Mesenchymal stem cell (in vitro differentiated cells and primary cell): ENCODE data around the gene COL6A1.

Source experiments
- DNase-seq: peaks from one replicate; pipeline ENCODE4 v3.0.0-alpha.2; 2013
- H2AFZ ChIP-seq: one replicate; pipeline ENCODE4 v1.6.1; 2013; ENCODE audit warnings: low read depth, mild to moderate bottlenecking, control low read depth, inconsistent platforms, low read length, moderate library complexity
- H2AK5ac ChIP-seq: 2 replicates; pipeline ENCODE4 v1.6.1; 2013; ENCODE audit warnings: low read length, moderate library complexity, mild to moderate bottlenecking, inconsistent platforms; ENCODE audit not compliant: severe bottlenecking
- H2BK120ac ChIP-seq: one replicate; pipeline ENCODE4 v1.6.1; 2013; ENCODE audit warnings: low read depth, mild to moderate bottlenecking, inconsistent platforms, low read length, moderate library complexity
- H2BK12ac ChIP-seq, 2 experiments: one replicate each; pipeline ENCODE4 v1.6.1; 2013; ENCODE audit warnings: inconsistent platforms in 2 of 2, low read length in 2 of 2, mild to moderate bottlenecking in 2 of 2, moderate library complexity in 2 of 2, control low read depth in 1 of 2
- H2BK15ac ChIP-seq: one replicate; pipeline ENCODE4 v1.6.1; 2013; ENCODE audit warnings: mild to moderate bottlenecking, low read depth, inconsistent platforms; ENCODE audit not compliant: poor library complexity, severe bottlenecking
- H2BK5ac ChIP-seq: 2 replicates; pipeline ENCODE4 v1.6.1; 2013; ENCODE audit warnings: low read depth, mild to moderate bottlenecking, low read length, control low read depth, inconsistent platforms; ENCODE audit not compliant: poor library complexity, severe bottlenecking
- H3K14ac ChIP-seq, 2 experiments: one replicate each; pipeline ENCODE4 v1.6.1; 2013; ENCODE audit warnings: inconsistent platforms in 2 of 2, low read length in 2 of 2, control low read depth in 1 of 2, mild to moderate bottlenecking in 1 of 2, moderate library complexity in 1 of 2
- H3K18ac ChIP-seq, 2 experiments: one replicate each; pipeline ENCODE4 v1.6.1; 2013; ENCODE audit warnings: inconsistent platforms in 2 of 2, low read length in 2 of 2, control low read depth in 1 of 2, low read depth in 1 of 2, mild to moderate bottlenecking in 1 of 2
- H3K23ac ChIP-seq, 2 experiments: one replicate each; pipeline ENCODE4 v1.6.1; 2013; ENCODE audit warnings: inconsistent platforms in 2 of 2, low read length in 2 of 2, mild to moderate bottlenecking in 2 of 2, moderate library complexity in 2 of 2, control low read depth in 1 of 2
- H3K27ac ChIP-seq: 2 replicates; pipeline ENCODE4 v1.5.1; 2013; ENCODE audit warnings: mild to moderate bottlenecking, moderate library complexity, low read length, control low read depth, inconsistent platforms; ENCODE audit not compliant: poor library complexity, severe bottlenecking
- H3K27me3 ChIP-seq, 2 experiments: 2 replicates each; pipeline versions ENCODE4 v1.6.1 to v1.7.0; 2013; ENCODE audit warnings: low read length in 2 of 2, mild to moderate bottlenecking in 2 of 2, moderate library complexity in 2 of 2, control low read depth in 1 of 2, inconsistent platforms in 1 of 2; ENCODE audit not compliant: control insufficient read depth in 1 of 2, insufficient read depth in 1 of 2
- H3K36me3 ChIP-seq, 2 experiments: 2 replicates each; pipeline versions ENCODE4 v1.6.1 to v1.7.0; 2013; ENCODE audit warnings: low read length in 2 of 2, control low read depth in 1 of 2, inconsistent platforms in 1 of 2, low read depth in 1 of 2, mild to moderate bottlenecking in 1 of 2; ENCODE audit not compliant: insufficient read depth in 2 of 2, control insufficient read depth in 1 of 2
- H3K4ac ChIP-seq, 2 experiments: one replicate each; pipeline ENCODE4 v1.6.1; 2013; ENCODE audit warnings: inconsistent platforms in 2 of 2, low read length in 2 of 2, mild to moderate bottlenecking in 2 of 2, moderate library complexity in 2 of 2, control low read depth in 1 of 2, low read depth in 1 of 2
- H3K4me1 ChIP-seq: 2 replicates; pipeline ENCODE4 v1.6.1; 2013; ENCODE audit warnings: low read depth, low read length, control low read depth; ENCODE audit not compliant: control insufficient read depth, insufficient read depth
- H3K4me2 ChIP-seq: 2 replicates; pipeline ENCODE4 v1.6.1; 2013; ENCODE audit warnings: low read length, mild to moderate bottlenecking, inconsistent platforms; ENCODE audit not compliant: poor library complexity, severe bottlenecking
- H3K4me3 ChIP-seq, 2 experiments: 2 replicates each; pipeline versions ENCODE4 v1.5.1 to v1.7.0; 2013; ENCODE audit warnings: low read length in 2 of 2, mild to moderate bottlenecking in 2 of 2, control low read depth in 1 of 2, low read depth in 1 of 2; ENCODE audit not compliant: insufficient read depth in 1 of 2
- H3K79me1 ChIP-seq: replicated peaks from 2 replicates; pipeline ENCODE4 v1.6.1; 2013; ENCODE audit warnings: mild to moderate bottlenecking, control low read depth, low read length, inconsistent platforms; ENCODE audit not compliant: poor library complexity, severe bottlenecking
- H3K9ac ChIP-seq: 2 replicates; pipeline ENCODE4 v1.7.0; 2013; ENCODE audit warnings: mild to moderate bottlenecking, low read length, moderate library complexity
- H3K9me3 ChIP-seq: 2 replicates; pipeline ENCODE4 v1.7.0; 2013; ENCODE audit warnings: mild to moderate bottlenecking, low read length; ENCODE audit not compliant: control insufficient read depth
- H4K8ac ChIP-seq: one replicate; pipeline ENCODE4 v1.6.1; 2013; ENCODE audit warnings: inconsistent platforms, mild to moderate bottlenecking, low read length, moderate library complexity
- H4K91ac ChIP-seq: one replicate; pipeline ENCODE4 v1.6.1; 2013; ENCODE audit warnings: mild to moderate bottlenecking, low read length, inconsistent platforms
- WGBS: methylation state at CpG from one replicate; pipeline ENCODE4 v1.1.7; 2013; ENCODE audit warnings: mixed read lengths; 5-methylcytosine and 5-hydroxymethylcytosine counted together

Gene COL6A1

GRCh38 chr21:45954261-45954660 is 27.3 kb upstream of the COL6A1 start:
- Histone ChIP-seq H2BK120ac (no peak overlapping the region), H2BK15ac (no peak overlapping the region), H3K18ac (no peak overlapping the region), H3K9me3 (no peaks in the 10 kb centered on the region), H3K4me1 (peaks cover 12% of the 10 kb centered on the region), H3K36me3 (no peaks in the 10 kb centered on the region), H3K27ac (no peak overlapping the region), H3K14ac (no peak overlapping the region), H3K9ac (peak overlapping the region; percentile 88), H3K4ac (no peak overlapping the region), H4K91ac (no peak overlapping the region), H3K4me3 (peak overlapping the region in 1 of 2 experiments; percentile 32), H2BK5ac (no peak overlapping the region), H3K79me1 (no peaks in the 10 kb centered on the region), H2AK5ac (no peak overlapping the region), H2BK12ac (no peak overlapping the region), H3K27me3 (peaks cover 0 to 4% of the 10 kb centered on the region in 2 experiments), H3K23ac (no peak overlapping the region), H3K4me2 (no peak overlapping the region), H2AFZ (no peak overlapping the region), H4K8ac (no peak overlapping the region)
- 41% methylated on average over 12 of the region's 12 CpGs for WGBS
- DNase-seq: peak; percentile 36

GRCh38 chr21:45954921-45955320 is 26.6 kb upstream of the COL6A1 start:
- Histone ChIP-seq H4K91ac (no peak overlapping the region), H4K8ac (no peak overlapping the region), H3K14ac (no peak overlapping the region), H3K36me3 (no peaks in the 10 kb centered on the region), H3K9me3 (no peaks in the 10 kb centered on the region), H2BK5ac (no peak overlapping the region), H3K23ac (no peak overlapping the region), H3K18ac (no peak overlapping the region), H2BK120ac (no peak overlapping the region), H3K4me3 (no peak overlapping the region), H2AFZ (no peak overlapping the region), H3K27ac (no peak overlapping the region), H3K4ac (no peak overlapping the region), H3K79me1 (no peaks in the 10 kb centered on the region), H3K4me2 (no peak overlapping the region), H2BK12ac (no peak overlapping the region), H3K9ac (peak overlapping the region; percentile 88), H3K4me1 (peaks cover 10% of the 10 kb centered on the region), H2AK5ac (no peak overlapping the region), H3K27me3 (peaks cover 0 to 7% of the 10 kb centered on the region in 2 experiments), H2BK15ac (no peak overlapping the region)
- DNase-seq: no peak
- WGBS: 96% methylated on average over 6 of the region's 6 CpGs

- H3K14ac ChIP-seq: no peak overlapping the region
- no peak overlapping the region for H2AK5ac ChIP-seq
- no peak overlapping the region for H3K23ac ChIP-seq
- no peaks in the 10 kb centered on the region for H3K9me3 ChIP-seq
- peaks cover 0 to 7% of the 10 kb centered on the region in 2 experiments for H3K27me3 ChIP-seq
- H4K91ac ChIP-seq: no peak overlapping the region
- H3K27ac ChIP-seq: no peak overlapping the region
- no peaks in the 10 kb centered on the region for H3K36me3 ChIP-seq
- no peak overlapping the region for H3K18ac ChIP-seq
- no peak overlapping the region for H3K4me2 ChIP-seq
- H3K79me1 ChIP-seq: no peaks in the 10 kb centered on the region
- no peak overlapping the region for H2BK5ac ChIP-seq
- no peak overlapping the region for H2AFZ ChIP-seq
- H2BK120ac ChIP-seq: no peak overlapping the region
- WGBS: 96% methylated on average over 2 of the region's 4 CpGs
- H2BK15ac ChIP-seq: no peak overlapping the region
- H3K9ac ChIP-seq: peak overlapping the region; percentile 80
- H3K4me3 ChIP-seq: peak overlapping the region in 1 of 2 experiments; percentile 35
- H4K8ac ChIP-seq: no peak overlapping the region
- no peak for DNase-seq
- H3K4me1 ChIP-seq: peaks cover 3% of the 10 kb centered on the region
- H3K4ac ChIP-seq: no peak overlapping the region
- no peak overlapping the region for H2BK12ac ChIP-seq
These were observed 24.0 kb upstream of the COL6A1 start for GRCh38 chr21:45957551-45957950.

- WGBS: 75% methylated on average over 7 of the region's 7 CpGs
- Histone ChIP-seq H3K4ac (no peak overlapping the region), H2AFZ (no peak overlapping the region)
These were observed 23.5 kb upstream of the COL6A1 start for GRCh38 chr21:45957981-45958600.

More at GRCh38 chr21:45957981-45958600, 23.5 kb upstream of the COL6A1 start:
- Histone ChIP-seq H2BK120ac (no peak overlapping the region), H3K4me2 (no peak overlapping the region), H3K4me3 (peak overlapping the region in 1 of 2 experiments; percentile 45), H3K18ac (no peak overlapping the region), H3K36me3 (no peaks in the 10 kb centered on the region), H3K27me3 (peaks cover 0 to 7% of the 10 kb centered on the region in 2 experiments), H2BK15ac (no peak overlapping the region), H4K91ac (no peak overlapping the region), H2BK12ac (no peak overlapping the region), H3K9me3 (no peaks in the 10 kb centered on the region), H3K14ac (no peak overlapping the region), H3K23ac (no peak overlapping the region), H3K9ac (peak overlapping the region; percentile 80), H4K8ac (no peak overlapping the region), H3K27ac (no peak overlapping the region), H3K79me1 (no peaks in the 10 kb centered on the region), H2BK5ac (no peak overlapping the region), H2AK5ac (no peak overlapping the region), H3K4me1 (peaks cover 3% of the 10 kb centered on the region)
- no peak for DNase-seq
